ENCODE data around the gene ANKRD31.

- TF ChIP-seq POLR2AphosphoS5 (IDR thresholded peaks at IDR 0.05), result no peak
- no peak for TF ChIP-seq CTCF (IDR thresholded peaks at IDR 0.05)
These were observed 49.6 kb upstream of the ANKRD31 start for GRCh38 chr5:75286211-75286773.
